K562 (cell line): ENCODE results near the gene KLHL24. TPM values are rescaled to one million over a fixed set of nuclear protein-coding genes. Genes with fewer than 3 reads are reported as not detected.

Experiments
- ATAC-seq: fragments of 200-7000 bp; cut with Tn5 transposase; 3 replicates; pipeline ENCODE4 v1.9.1; 2020; ENCODE audit warnings: moderate library complexity
- BruUV-seq: library from RNA; stranded (reverse); fragments of 400-500 nt; replicated peaks from 2 replicates; lab custom pipeline; 2021; lab: Mats Ljungman, UMichigan
- CTCF ChIA-PET: fragments of 300-600 bp; formaldehyde crosslinking; extraction: SDS; loops from one replicate; lab custom pipeline; 2021; ENCODE audit warnings: low intra/inter-chr PET ratio; lab: Yijun Ruan, JAX
- POLR2A ChIA-PET: fragments of 300-600, 350-650 bp; sonication (Branson Sonifier 250); formaldehyde crosslinking; extraction: SDS; loops from one replicate; lab custom pipeline; 2021; ENCODE audit warnings: antibody characterized with exemption, inconsistent platforms; lab: Yijun Ruan, JAX
- DNase-seq, 4 experiments: peaks; one replicate each; pipeline versions ENCODE4 v3.0.0 to v3.0.0-alpha.2; 2011 to 2018; ENCODE audit warnings: low spot score in 3 of 4, mixed read lengths in 3 of 4; ENCODE audit errors: extremely low read depth in 1 of 4
- FAIRE-seq: peaks from 2 replicates; lab custom pipeline; 2011; peaks lifted over from hg19 to GRCh38; lab: Jason Lieb, UNC
- H2AFZ ChIP-seq: 2 replicates; pipeline ENCODE4 v1.6.0; 2011; ENCODE audit warnings: low read depth, low read length, control low read depth, inconsistent platforms
- H3K27ac ChIP-seq: fragments of 200-600 bp; 3 replicates; pipeline ENCODE4 v1.8.0; 2011; ENCODE audit warnings: low read depth, mild to moderate bottlenecking, control low read depth, inconsistent platforms, low read length, moderate library complexity, mixed read lengths; ENCODE audit errors: extremely low read depth
- H3K27me3 ChIP-seq, 2 experiments: fragments of 300-600 bp in 1 of 2; 2 replicates in 1 of 2; 3 replicates in 1 of 2; pipeline versions ENCODE4 v1.6.0 to v1.8.0; 2011; ENCODE audit warnings: inconsistent platforms in 2 of 2, low read length in 2 of 2, mild to moderate bottlenecking in 1 of 2, mixed read lengths in 1 of 2, moderate library complexity in 1 of 2; ENCODE audit not compliant: control insufficient read depth in 2 of 2, insufficient read depth in 2 of 2
- H3K36me3 ChIP-seq: fragments of 300-600 bp; 3 replicates; pipeline ENCODE4 v1.8.0; 2011; ENCODE audit warnings: mild to moderate bottlenecking, low read length, inconsistent platforms; ENCODE audit not compliant: control insufficient read depth, insufficient read depth
- H3K4me1 ChIP-seq, 2 experiments: fragments of 200-600 bp in 1 of 2; replicated peaks in 1 of 2; 2 replicates in 1 of 2; 3 replicates in 1 of 2; pipeline versions ENCODE4 v1.5.1 to v1.8.0; 2011; ENCODE audit warnings: inconsistent platforms in 2 of 2, low read length in 2 of 2, mild to moderate bottlenecking in 1 of 2, mixed read lengths in 1 of 2, moderate library complexity in 1 of 2; ENCODE audit not compliant: control insufficient read depth in 2 of 2, insufficient read depth in 2 of 2
- H3K4me2 ChIP-seq: 2 replicates; pipeline ENCODE4 v1.6.1; 2011; ENCODE audit warnings: low read length, control low read depth, inconsistent platforms, mixed read lengths; ENCODE audit not compliant: insufficient read depth
- H3K4me3 ChIP-seq: fragments of 200-600 bp; sonication (generic), shearing (Covaris generic); 2 replicates; pipeline ENCODE4 v1.5.1; 2016; ENCODE audit warnings: control low read depth, inconsistent platforms
- H3K79me2 ChIP-seq: fragments of 200-600 bp; 3 replicates; pipeline ENCODE4 v1.8.0; 2011; ENCODE audit warnings: low read length, inconsistent platforms; ENCODE audit not compliant: control insufficient read depth, insufficient read depth
- H3K9ac ChIP-seq, 2 experiments: 2 replicates each; pipeline versions ENCODE4 v1.6.0 to v1.6.1; 2011; ENCODE audit warnings: low read depth in 2 of 2, low read length in 2 of 2, control low read depth in 1 of 2, inconsistent platforms in 1 of 2, mild to moderate bottlenecking in 1 of 2, mixed read lengths in 1 of 2; ENCODE audit not compliant: insufficient read depth in 1 of 2
- H3K9me1 ChIP-seq: one replicate; pipeline ENCODE4 v1.6.0; 2011; ENCODE audit warnings: inconsistent platforms, mild to moderate bottlenecking, low read length, moderate library complexity; ENCODE audit not compliant: control insufficient read depth, insufficient read depth
- H3K9me3 ChIP-seq: replicated peaks from 2 replicates; pipeline ENCODE4 v1.5.1; 2011; ENCODE audit warnings: low read depth, low read length, inconsistent platforms; ENCODE audit not compliant: control insufficient read depth, insufficient read depth
- H4K20me1 ChIP-seq: replicated peaks from 2 replicates; pipeline ENCODE4 v1.6.1; 2011; ENCODE audit warnings: low read length, inconsistent platforms, mixed read lengths; ENCODE audit not compliant: control insufficient read depth, insufficient read depth
- CHAMP1 ChIP-seq: fragments of 450-650 bp; IDR thresholded peaks from 2 replicates; pipeline ENCODE4 v1.6.1; 2016; ENCODE audit warnings: mild to moderate bottlenecking
- DACH1 ChIP-seq: fragments of 450-650 bp; IDR thresholded peaks from 2 replicates; pipeline ENCODE4 v1.6.1; 2018; ENCODE audit not compliant: partially characterized antibody
- GATAD2A ChIP-seq: fragments of 450-650 bp; IDR thresholded peaks from 2 replicates; pipeline ENCODE4 v1.6.1; 2017
- GTF2E2 ChIP-seq: fragments of 200-800 bp; sonication (Bioruptor generic); IDR thresholded peaks from 2 replicates; pipeline ENCODE4 v1.6.1; 2016; ENCODE audit warnings: missing genetic modification characterization, missing compliant biosample characterization
- HMGXB4 ChIP-seq: sonication (generic); formaldehyde crosslinking; IDR thresholded peaks from 2 replicates; pipeline ENCODE4 v1.8.1; 2023; ENCODE audit warnings: mild to moderate bottlenecking, missing genetic modification reagents
- IRF9 ChIP-seq: fragments of 450-650 bp; IDR thresholded peaks from 2 replicates; pipeline ENCODE4 v1.6.1; 2016; ENCODE audit warnings: missing biosample characterization, missing genetic modification characterization
- KAT8 ChIP-seq: fragments of 450-650 bp; IDR thresholded peaks from 2 replicates; pipeline ENCODE4 v1.6.1; 2016; ENCODE audit warnings: low read depth, mild to moderate bottlenecking
- MCM3 ChIP-seq: fragments of 450-650 bp; IDR thresholded peaks from 2 replicates; pipeline ENCODE4 v1.6.1; 2016
- NELFE ChIP-seq: IDR thresholded peaks from 2 replicates; pipeline ENCODE4 v1.6.1; 2011; ENCODE audit warnings: mild to moderate bottlenecking; ENCODE audit not compliant: insufficient read depth, insufficient read length
- PURB ChIP-seq: sonication (generic); formaldehyde crosslinking; IDR thresholded peaks from 2 replicates; pipeline ENCODE4 v1.9.0; 2021; ENCODE audit warnings: low read depth, mild to moderate bottlenecking, missing genetic modification reagents
- SMAD3 ChIP-seq: fragments of 450-650 bp; formaldehyde crosslinking; conservative IDR thresholded peaks from 2 replicates; pipeline ENCODE4 v1.4.0; 2020; ENCODE audit warnings: mild to moderate bottlenecking
- TSC22D4 ChIP-seq: fragments of 450-650 bp; IDR thresholded peaks from 2 replicates; pipeline ENCODE4 v1.6.1; 2016; ENCODE audit warnings: missing genetic modification characterization, missing biosample characterization, control low read depth
- ZC3H11A ChIP-seq: IDR thresholded peaks from 2 replicates; pipeline ENCODE4 v1.6.1; 2012; ENCODE audit warnings: low read depth, low read length, improper control_type of control experiment
- ZNF609 ChIP-seq: sonication (generic); formaldehyde crosslinking; IDR thresholded peaks from 2 replicates; pipeline ENCODE4 v1.8.1; 2023; ENCODE audit warnings: missing genetic modification reagents, mild to moderate bottlenecking, borderline replicate concordance
- WGBS: fragments of 100-300 bp; shearing (Covaris generic); methylation state at CpG from one replicate; pipeline ENCODE4 v1.1.6; 2016; ENCODE audit warnings: low coverage, mixed read lengths; ENCODE audit not compliant: insufficient coverage; ENCODE audit errors: missing lambda C conversion rate; 5-methylcytosine and 5-hydroxymethylcytosine counted together
- in situ Hi-C: fragments of 300-500 bp; cut with MboI; formaldehyde crosslinking; loops from 4 replicates; pipeline ENCODE4 v1.15.0; 2018; ENCODE audit warnings: inconsistent platforms, mixed read lengths
- intact Hi-C: fragments of 100-400 bp; cut with micrococcal nuclease; formaldehyde crosslinking; loops from 2 replicates; pipeline ENCODE4 v1.14.2; 2022
- polyA plus RNA-seq, 8 experiments: library from polyadenylated mRNA; depleted of rRNA in 4 of 8; stranded (reverse) in 5 of 8; unstranded in 3 of 8; fragments of >200 nt; fragmentation: Nextera tagmentation in 2 of 8; fragmentation: Illumina TruSeq in 1 of 8; extraction: Ambion mirVana in 2 of 8; extraction: Trizol in 1 of 8; gene quantifications; 2 replicates each; pipeline versions ENCODE4 v1.2.1 to v1.2.3, GENCODE V29; 2011 to 2014; ENCODE audit warnings: inconsistent platforms in 1 of 8, missing spikeins in 1 of 8
- total RNA-seq, 7 experiments: library from RNA; depleted of rRNA in 6 of 7; stranded (reverse); fragments of >200 nt in 6 of 7; fragmentation: Illumina TruSeq in 2 of 7; extraction: Trizol in 2 of 7; gene quantifications; 2 replicates each; pipeline versions ENCODE4 v1.2.1 to v1.2.3, GENCODE V29; 2011 to 2021; ENCODE audit warnings: low replicate concordance in 1 of 7

Gene KLHL24
- total and polyA plus RNA-seq, 9 of the 15 experiments (the other 6 are each of a cell fraction or from before 2014, with no cell fraction given), result 3.3 to 21.2 (median 14.2) TPM

- in situ Hi-C loops (no loop called here), intact Hi-C loops (no loop called here)
- DNase-seq, result no peak
- Histone ChIP-seq H3K9ac (no peak overlapping the region), H3K9me1 (no peaks in the 10 kb centered on the region), H3K36me3 (no peaks in the 10 kb centered on the region), H3K9me3 (no peaks in the 10 kb centered on the region), H4K20me1 (no peaks in the 10 kb centered on the region), H2AFZ (no peak overlapping the region), H3K27ac (no peak overlapping the region), H3K4me3 (no peak overlapping the region), H3K27me3 (no peaks in the 10 kb centered on the region), H3K79me2 (no peaks in the 10 kb centered on the region), H3K4me2 (no peak overlapping the region), H3K4me1 (no peaks in the 10 kb centered on the region; a peak in 1 of 5 replicates)
- CTCF ChIA-PET, result no interaction called here
- 65% methylated on average over 6 of the region's 6 CpGs for WGBS
- POLR2A ChIA-PET, result interaction anchor here (0.8 kb wide), 1 partner anchor 38 kb away, joined by 3 read pairs; no protein-coding TSS in a partner anchor
- no peak for FAIRE-seq
- ATAC-seq, result no peak
- no TSS peak for BruUV-seq
- TF ChIP-seq GATAD2A, result no peak
- TF ChIP-seq PURB (CRISPR knock-in tag), result no peak
- no peak for TF ChIP-seq KAT8
- no peak for TF ChIP-seq SMAD3 (CRISPR knock-in tag)
- TF ChIP-seq IRF9, result no peak
- no peak for TF ChIP-seq NELFE
- TF ChIP-seq TSC22D4 (tag), result no peak
- TF ChIP-seq CHAMP1, result 0 out of 2 replicates have a peak, but pooled peaks have one; percentile 60
- no peak for TF ChIP-seq ZC3H11A
- no peak for TF ChIP-seq GTF2E2 (tag)
- TF ChIP-seq ZNF609 (CRISPR knock-in tag), result no peak
- no peak for TF ChIP-seq MCM3
- TF ChIP-seq DACH1, result peak; percentile 20
- no peak for TF ChIP-seq HMGXB4
Measured at GRCh38 chr3:183687705-183688104, 52.3 kb downstream of the KLHL24 start.
